ENCODE measurements around the gene AHI1. TPM values are rescaled to one million over a fixed set of nuclear protein-coding genes. Genes with fewer than 3 reads are reported as not detected.

AHI1 gene
- total and polyA plus RNA-seq, 2 of the 13 experiments (the other 11 are each of a cell fraction or from before 2014, with no cell fraction given), result 7.2 to 18.6 TPM

GRCh38 chr6:135464634-135465033 lies 32.9 kb downstream of the AHI1 start:
- 100% methylated on average over 1 of the region's 1 CpG for WGBS (ENCODE audit: low lambda C conversion rate)
- no peak overlapping the region for H3K27ac ChIP-seq (ENCODE audit: extremely low read length, insufficient read depth, low read length)
- peaks cover 1 to 13% of the 10 kb centered on the region in 2 experiments; a peak in 3 of 5 replicates for H3K36me3 ChIP-seq (replicated peaks in 1 of 2; ENCODE audit: control insufficient read depth in 1 of 2, insufficient read depth in 2 of 2, low read length in 2 of 2)
- ATAC-seq (no peak), DNase-seq (ENCODE audit: low spot score) (no peak), FAIRE-seq (no peak)
- H2AFZ ChIP-seq (ENCODE audit: low read length), result no peak overlapping the region
- H3K4me3 ChIP-seq (replicated peaks in 1 of 3; ENCODE audit: insufficient read depth in 1 of 3, low read depth in 2 of 3, low read length in 3 of 3), result no peak overlapping the region
- H3K4me1 ChIP-seq (ENCODE audit: insufficient read depth, low read length), result no peaks in the 10 kb centered on the region
- ChIA-PET POLR2A (no interaction called here), CTCF (ENCODE audit: low intra/inter-chr PET ratio, low total read pairs) (no interaction called here)
- H4K20me1 ChIP-seq (ENCODE audit: insufficient read depth, low read length), result no peaks in the 10 kb centered on the region
- H3K9me3 ChIP-seq (ENCODE audit: low read length), result no peaks in the 10 kb centered on the region
- H3K27me3 ChIP-seq (ENCODE audit: control insufficient read depth in 1 of 2, insufficient read depth in 2 of 2, low read length in 2 of 2), result no peaks in the 10 kb centered on the region
- TF ChIP-seq TP53 (CRISPR knock-in tag; conservative IDR thresholded peaks at IDR 0.05), result no peak
- TF ChIP-seq ZNF709 (CRISPR knock-in tag; IDR thresholded peaks at IDR 0.05), result no peak
- H3K4me2 ChIP-seq (ENCODE audit: low read depth, low read length), result no peak overlapping the region
- in situ Hi-C loops (cut with HindIII; ENCODE audit: extremely low pct_ligation_motif_present, low pct_unique_long_range_greater_than_20kb) (no loop called here), intact Hi-C loops (cut with micrococcal nuclease; ENCODE audit: unreplicated experiment) (no loop called here)
- H3K9ac ChIP-seq (ENCODE audit: insufficient read depth, low read depth, low read length), result no peak overlapping the region
- BruUV-seq (replicated peaks), result no TSS peak
- H3K79me2 ChIP-seq (ENCODE audit: insufficient read depth, low read length), result no peaks in the 10 kb centered on the region

DNA sequence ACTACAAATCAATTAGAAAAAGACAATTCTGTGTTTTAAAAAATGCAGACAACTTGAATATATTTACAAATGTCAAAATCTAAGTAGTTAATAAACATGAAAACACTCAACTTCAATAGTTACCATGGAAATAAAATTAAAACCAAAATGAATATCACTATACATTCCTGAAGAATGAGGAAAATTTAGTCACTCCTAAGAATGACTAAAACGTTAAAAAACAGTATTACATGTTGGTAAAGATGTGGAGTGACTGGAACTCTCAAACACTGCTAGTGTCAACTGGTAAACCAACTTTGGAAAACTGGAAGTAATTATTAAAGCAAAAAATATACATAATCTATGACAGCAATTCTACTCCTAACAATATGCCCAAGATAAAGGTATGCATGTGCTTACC lies 36.3 kb downstream of the AHI1 start:
- no peak overlapping the region for H3K9ac ChIP-seq (ENCODE audit: insufficient read depth, low read depth, low read length)
- no peak overlapping the region for H3K27ac ChIP-seq (ENCODE audit: extremely low read length, insufficient read depth, low read length)
- no TSS peak for BruUV-seq (replicated peaks)
- H3K27me3 ChIP-seq (ENCODE audit: control insufficient read depth in 1 of 2, insufficient read depth in 2 of 2, low read length in 2 of 2), result no peaks in the 10 kb centered on the region
- FAIRE-seq, result no peak
- H3K79me2 ChIP-seq (ENCODE audit: insufficient read depth, low read length), result no peaks in the 10 kb centered on the region
- no peaks in the 10 kb centered on the region for H4K20me1 ChIP-seq (ENCODE audit: insufficient read depth, low read length)
- H2AFZ ChIP-seq (ENCODE audit: low read length), result no peak overlapping the region
- peaks cover 1 to 13% of the 10 kb centered on the region in 2 experiments; a peak in 3 of 5 replicates for H3K36me3 ChIP-seq (replicated peaks in 1 of 2; ENCODE audit: control insufficient read depth in 1 of 2, insufficient read depth in 2 of 2, low read length in 2 of 2)
- H3K4me3 ChIP-seq (replicated peaks in 1 of 3; ENCODE audit: insufficient read depth in 1 of 3, low read depth in 2 of 3, low read length in 3 of 3), result no peak overlapping the region
- TF ChIP-seq SOX5 (CRISPR knock-in tag; IDR thresholded peaks at IDR 0.05; ENCODE audit: borderline replicate concordance) (no peak), TMF1 (CRISPR knock-in tag; IDR thresholded peaks at IDR 0.05; ENCODE audit: low read depth) (no peak), CAMTA2 (CRISPR knock-in tag; IDR thresholded peaks at IDR 0.05; ENCODE audit: borderline replicate concordance) (no peak)
- WGBS (ENCODE audit: low lambda C conversion rate), result 79% methylated on average over 1 of the region's 1 CpG
- ChIA-PET POLR2A (no interaction called here), CTCF (ENCODE audit: low intra/inter-chr PET ratio, low total read pairs) (no interaction called here)
- H3K9me3 ChIP-seq (ENCODE audit: low read length), result no peaks in the 10 kb centered on the region
- no peak for DNase-seq (ENCODE audit: low spot score)
- in situ Hi-C loops (cut with HindIII; ENCODE audit: extremely low pct_ligation_motif_present, low pct_unique_long_range_greater_than_20kb) (no loop called here), intact Hi-C loops (cut with micrococcal nuclease; ENCODE audit: unreplicated experiment) (no loop called here)
- H3K4me2 ChIP-seq (ENCODE audit: low read depth, low read length), result no peak overlapping the region
- H3K4me1 ChIP-seq (ENCODE audit: insufficient read depth, low read length), result no peaks in the 10 kb centered on the region
- ATAC-seq, result no peak
